Common myeloid progenitor, CD34-positive (primary cell): ENCODE data around the gene CDK16.

Source experiments
- CTCF ChIA-PET: fragments of 350-600 bp; sonication (Branson Sonifier 250); formaldehyde crosslinking; loops from one replicate; lab custom pipeline; 2021; ENCODE audit warnings: antibody characterized with exemption; lab: Charles Lee
- POLR2A ChIA-PET: fragments of 350-600 bp; sonication (Branson Sonifier 250); formaldehyde crosslinking; loops from one replicate; lab custom pipeline; 2021; ENCODE audit warnings: antibody characterized with exemption; lab: Charles Lee
- DNase-seq, 3 donors: peaks; one replicate each; pipeline versions ENCODE4 v3.0.0 to v3.0.0-alpha.2; 2013
- H3K27ac ChIP-seq, 2 experiments: 1 replicate in 1 of 2; 2 replicates in 1 of 2; pipeline ENCODE4 v1.7.0; 2013; ENCODE audit warnings: inconsistent platforms in 2 of 2, low read length in 2 of 2, mild to moderate bottlenecking in 2 of 2, low read depth in 1 of 2, moderate library complexity in 1 of 2; ENCODE audit not compliant: severe bottlenecking in 2 of 2, insufficient read depth in 1 of 2, poor library complexity in 1 of 2
- H3K27me3 ChIP-seq, 5 experiments: replicated peaks in 2 of 5; 1 replicate in 3 of 5; 2 replicates in 2 of 5; pipeline versions ENCODE4 v1.6.1 to v1.7.0; 2013; ENCODE audit warnings: low read length in 4 of 5, mild to moderate bottlenecking in 2 of 5, moderate library complexity in 2 of 5, inconsistent platforms in 1 of 5; ENCODE audit not compliant: insufficient read depth in 5 of 5, control insufficient read depth in 4 of 5
- H3K36me3 ChIP-seq, 4 experiments: 1 replicate in 2 of 4; 2 replicates in 2 of 4; pipeline versions ENCODE4 v1.6.1 to v1.7.0; 2013; ENCODE audit warnings: low read length in 3 of 4, control low read depth in 1 of 4, mild to moderate bottlenecking in 1 of 4; ENCODE audit not compliant: control insufficient read depth in 4 of 4, insufficient read depth in 4 of 4
- H3K4me1 ChIP-seq, 4 experiments: 1 replicate in 3 of 4; 2 replicates in 1 of 4; pipeline versions ENCODE4 v1.6.1 to v1.7.1; 2013; ENCODE audit warnings: low read length in 3 of 4, mild to moderate bottlenecking in 3 of 4, control low read depth in 1 of 4, inconsistent platforms in 1 of 4, moderate library complexity in 1 of 4; ENCODE audit not compliant: control insufficient read depth in 4 of 4, insufficient read depth in 4 of 4; ENCODE audit errors: control extremely low read depth in 1 of 4
- H3K4me3 ChIP-seq, 7 experiments: 1 replicate in 4 of 7; 2 replicates in 3 of 7; pipeline versions ENCODE4 v1.5.1 to v1.7.0; 2013; ENCODE audit warnings: mild to moderate bottlenecking in 7 of 7, low read length in 6 of 7, moderate library complexity in 6 of 7, inconsistent platforms in 2 of 7, low read depth in 2 of 7, control low read depth in 1 of 7; ENCODE audit not compliant: insufficient read depth in 4 of 7, control insufficient read depth in 1 of 7; ENCODE audit errors: extremely low read depth in 1 of 7
- H3K9me3 ChIP-seq, 5 experiments: 1 replicate in 4 of 5; 2 replicates in 1 of 5; pipeline versions ENCODE4 v1.6.1 to v1.7.1; 2013; ENCODE audit warnings: low read length in 4 of 5, mild to moderate bottlenecking in 2 of 5, inconsistent platforms in 1 of 5, low read depth in 1 of 5, moderate library complexity in 1 of 5; ENCODE audit not compliant: control insufficient read depth in 4 of 5, insufficient read depth in 2 of 5; ENCODE audit errors: control extremely low read depth in 1 of 5
- WGBS: methylation state at CpG from one replicate; pipeline ENCODE4 v1.1.5; 2013; ENCODE audit not compliant: insufficient coverage; 5-methylcytosine and 5-hydroxymethylcytosine counted together

The CDK16 gene

DNA sequence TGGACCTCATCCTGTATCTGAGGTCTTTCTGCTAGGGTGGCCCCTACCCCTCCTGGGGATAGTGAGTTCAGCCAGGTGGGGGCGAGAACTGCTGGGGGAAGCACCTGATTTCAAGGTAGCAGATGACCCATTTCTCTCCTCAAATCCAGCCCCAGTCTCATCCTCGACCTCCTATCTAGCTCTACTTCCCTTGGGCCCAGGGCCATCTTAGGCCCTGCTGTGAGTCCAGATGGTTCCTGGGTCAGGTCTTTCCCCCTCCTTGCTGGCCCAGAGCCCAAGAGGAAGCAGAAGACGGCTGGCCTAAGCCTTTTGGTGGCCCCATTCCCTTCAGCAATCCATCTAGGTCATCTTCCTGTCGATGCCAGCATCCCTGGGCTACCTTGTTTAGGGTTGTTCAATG lies 3.3 kb downstream of the CDK16 start:
- POLR2A ChIA-PET: no interaction called here
- CTCF ChIA-PET: interaction anchor here (1.1 kb wide), 1 partner anchor 141 kb away, joined by 4 read pairs; no protein-coding TSS in a partner anchor
- Histone ChIP-seq H3K4me1 (peaks cover 4 to 33% (median 29%) of the 10 kb centered on the region in 4 experiments), H3K27me3 (peaks cover 0 to 9% (median 0%) of the 10 kb centered on the region in 5 experiments), H3K4me3 (no peak overlapping the region), H3K36me3 (peaks cover 5 to 56% (median 37%) of the 10 kb centered on the region in 4 experiments), H3K9me3 (no peaks in the 10 kb centered on the region), H3K27ac (no peak overlapping the region)
- DNase-seq: no peak
- WGBS: 64% methylated on average over 3 of the region's 4 CpGs

DNA sequence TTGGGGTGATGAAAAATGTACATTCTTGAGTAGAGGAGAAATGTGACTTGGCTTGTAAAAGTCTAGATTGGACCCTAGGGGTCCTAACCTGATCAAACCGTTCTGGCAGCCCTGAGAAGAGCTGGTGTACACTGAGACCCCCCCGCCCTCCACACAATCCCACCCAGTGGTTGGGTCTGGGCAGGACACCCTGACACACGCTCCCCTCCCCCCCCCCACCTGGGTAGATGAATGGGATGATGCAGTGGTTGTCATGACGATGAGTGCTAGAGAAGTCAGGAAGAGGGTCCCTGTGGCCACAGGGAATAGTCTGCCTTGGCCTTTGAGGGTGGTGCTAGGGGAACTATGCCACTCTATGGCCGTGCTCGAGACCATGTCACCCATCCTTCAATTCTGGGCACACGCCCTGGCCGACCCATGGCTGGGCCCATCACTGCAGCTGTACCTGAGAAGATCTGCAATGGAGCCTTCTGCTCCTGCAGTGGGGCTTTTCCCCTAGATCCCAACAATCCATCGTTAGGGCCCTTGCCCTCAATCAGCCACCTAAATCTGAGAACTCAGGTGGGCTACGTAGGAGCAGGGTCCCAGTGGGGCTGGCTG lies 4.4 kb downstream of the CDK16 start:
- ChIA-PET CTCF (no interaction called here), POLR2A (no interaction called here)
- Histone ChIP-seq H3K4me3 (no peak overlapping the region), H3K9me3 (no peaks in the 10 kb centered on the region), H3K27ac (no peak overlapping the region), H3K27me3 (peaks cover 0 to 9% (median 0%) of the 10 kb centered on the region in 5 experiments), H3K4me1 (peaks cover 0 to 26% (median 21%) of the 10 kb centered on the region in 4 experiments), H3K36me3 (peaks cover 5 to 65% (median 41%) of the 10 kb centered on the region in 4 experiments)
- DNase-seq: peak; percentile 48 to 73 (median 68)
- 83% methylated on average over 7 of the region's 10 CpGs for WGBS

DNA sequence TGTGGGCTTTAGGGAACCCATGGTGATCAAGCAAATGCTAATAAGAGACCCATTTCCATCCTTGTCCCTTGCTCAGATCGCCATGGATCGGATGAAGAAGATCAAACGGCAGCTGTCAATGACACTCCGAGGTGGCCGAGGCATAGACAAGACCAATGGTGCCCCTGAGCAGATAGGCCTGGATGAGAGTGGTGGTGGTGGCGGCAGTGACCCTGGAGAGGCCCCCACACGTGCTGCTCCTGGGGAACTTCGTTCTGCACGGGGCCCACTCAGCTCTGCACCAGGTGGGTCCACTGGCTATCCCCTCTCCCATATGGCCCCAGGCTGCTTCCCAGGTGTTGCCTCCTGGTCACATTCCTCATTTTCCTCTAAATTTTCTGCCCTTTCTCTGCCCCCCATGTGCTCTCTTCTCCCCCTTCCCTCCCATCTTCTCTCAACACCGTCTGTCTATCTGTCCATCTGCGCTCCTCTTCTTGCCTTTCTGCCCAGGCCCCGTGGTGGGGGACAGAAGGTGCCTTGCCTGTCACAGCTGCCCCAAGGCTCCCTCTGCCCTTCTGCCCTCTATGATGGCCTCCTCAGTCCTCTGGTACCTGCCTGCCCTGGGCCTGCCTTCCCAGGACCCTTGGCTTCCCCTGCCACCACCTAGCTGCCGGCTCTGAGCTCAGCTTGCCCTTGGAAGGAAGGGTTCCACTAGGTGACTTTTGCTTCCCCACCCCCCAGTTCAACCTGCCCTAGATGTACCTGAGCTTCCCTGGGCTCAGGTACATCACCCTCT lies 5.2 kb downstream of the CDK16 start:
- CTCF ChIA-PET: no interaction called here
- Histone ChIP-seq H3K36me3 (peaks cover 5 to 71% (median 46%) of the 10 kb centered on the region in 4 experiments), H3K27me3 (peaks cover 0 to 9% (median 0%) of the 10 kb centered on the region in 5 experiments), H3K9me3 (no peaks in the 10 kb centered on the region), H3K4me3 (no peak overlapping the region), H3K4me1 (peaks cover 0 to 26% (median 20%) of the 10 kb centered on the region in 4 experiments), H3K27ac (no peak overlapping the region)
- 97% methylated on average over 13 of the region's 13 CpGs for WGBS
- no peak for DNase-seq
- POLR2A ChIA-PET: no interaction called here

DNA sequence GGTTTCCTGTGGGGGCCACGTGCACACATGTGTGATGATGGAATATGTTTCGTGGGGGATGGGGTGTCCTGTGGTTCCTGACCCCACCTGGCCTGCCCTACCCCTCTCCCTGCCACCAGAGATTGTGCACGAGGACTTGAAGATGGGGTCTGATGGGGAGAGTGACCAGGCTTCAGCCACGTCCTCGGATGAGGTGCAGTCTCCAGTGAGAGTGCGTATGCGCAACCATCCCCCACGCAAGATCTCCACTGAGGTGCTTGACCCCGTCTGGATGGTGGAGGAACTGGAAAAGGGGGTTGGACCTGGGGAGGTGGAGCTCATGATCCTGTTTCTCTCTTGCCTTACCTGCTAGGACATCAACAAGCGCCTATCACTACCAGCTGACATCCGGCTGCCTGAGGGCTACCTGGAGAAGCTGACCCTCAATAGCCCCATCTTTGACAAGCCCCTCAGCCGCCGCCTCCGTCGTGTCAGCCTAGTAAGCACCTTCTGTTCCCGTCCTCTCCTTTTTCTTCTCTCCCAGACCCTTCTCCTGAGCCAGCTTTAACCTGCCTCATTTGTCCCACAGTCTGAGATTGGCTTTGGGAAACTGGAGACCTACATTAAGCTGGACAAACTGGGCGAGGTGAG lies 5.9 kb downstream of the CDK16 start:
- DNase-seq: no peak
- peaks cover 5 to 76% (median 49%) of the 10 kb centered on the region in 4 experiments for H3K36me3 ChIP-seq

DNA sequence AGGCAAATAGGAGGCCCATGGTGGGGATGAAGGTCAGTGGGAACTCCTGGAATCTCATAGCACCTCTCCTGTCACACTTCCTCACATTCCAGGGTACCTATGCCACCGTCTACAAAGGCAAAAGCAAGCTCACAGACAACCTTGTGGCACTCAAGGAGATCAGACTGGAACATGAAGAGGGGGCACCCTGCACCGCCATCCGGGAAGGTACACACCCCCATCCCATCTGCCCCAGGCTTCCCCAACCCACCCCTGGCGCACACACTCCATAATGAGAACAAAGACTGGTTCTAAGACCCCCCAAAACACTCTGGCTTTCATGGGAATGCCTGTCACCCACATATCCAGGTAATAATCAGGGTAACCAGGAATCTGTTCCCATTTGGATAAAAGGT lies 6.4 kb downstream of the CDK16 start:
- H3K27me3 ChIP-seq: peaks cover 0 to 9% (median 0%) of the 10 kb centered on the region in 5 experiments
- no peak overlapping the region for H3K4me3 ChIP-seq
- peaks cover 5 to 79% (median 49%) of the 10 kb centered on the region in 4 experiments for H3K36me3 ChIP-seq
- ChIA-PET POLR2A (no interaction called here), CTCF (interaction anchor here (1.2 kb wide), 1 partner anchor 17 kb away, joined by 3 read pairs; no protein-coding TSS in a partner anchor)
- H3K9me3 ChIP-seq: no peaks in the 10 kb centered on the region
- peaks cover 0 to 19% (median 10%) of the 10 kb centered on the region in 4 experiments for H3K4me1 ChIP-seq
- 100% methylated on average over 4 of the region's 4 CpGs for WGBS
- DNase-seq: no peak
- H3K27ac ChIP-seq: no peak overlapping the region

More for the DNA sequence above, 5.9 kb downstream of the CDK16 start:
- 96% methylated on average over 11 of the region's 17 CpGs for WGBS
- Histone ChIP-seq H3K27ac (no peak overlapping the region), H3K27me3 (peaks cover 0 to 9% (median 0%) of the 10 kb centered on the region in 5 experiments), H3K4me1 (peaks cover 0 to 24% (median 15%) of the 10 kb centered on the region in 4 experiments), H3K9me3 (no peaks in the 10 kb centered on the region), H3K4me3 (no peak overlapping the region)
- CTCF ChIA-PET: interaction anchor here (1.2 kb wide), 1 partner anchor 18 kb away, joined by 3 read pairs; no protein-coding TSS in a partner anchor
- POLR2A ChIA-PET: no interaction called here

DNA sequence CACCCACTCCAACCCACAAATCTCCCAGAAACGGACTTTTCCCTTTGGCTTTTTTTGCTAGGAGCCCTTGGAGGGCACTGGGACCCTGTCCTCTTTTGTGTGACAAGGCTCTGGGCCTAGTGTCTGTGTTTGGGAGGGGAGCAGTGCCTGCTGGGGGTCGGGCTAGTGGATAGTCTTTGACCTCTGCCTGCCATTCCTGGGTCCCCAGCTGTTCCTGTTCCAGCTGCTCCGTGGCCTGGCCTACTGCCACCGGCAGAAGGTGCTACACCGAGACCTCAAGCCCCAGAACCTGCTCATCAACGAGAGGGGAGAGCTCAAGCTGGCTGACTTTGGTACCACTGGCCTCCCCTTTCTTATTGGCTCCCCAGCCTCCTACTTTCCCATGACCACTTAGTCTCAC lies 7.6 kb downstream of the CDK16 start:
- POLR2A ChIA-PET: no interaction called here
- no peak for DNase-seq

More for the DNA sequence above, 7.6 kb downstream of the CDK16 start:
- no peak overlapping the region for H3K27ac ChIP-seq
- WGBS: 92% methylated on average over 4 of the region's 6 CpGs
- no peak overlapping the region for H3K4me3 ChIP-seq
- H3K36me3 ChIP-seq: peaks cover 6 to 73% (median 49%) of the 10 kb centered on the region in 4 experiments
- CTCF ChIA-PET: no interaction called here
- peaks cover 0 to 10% (median 0%) of the 10 kb centered on the region in 5 experiments for H3K27me3 ChIP-seq
- peaks cover 0 to 7% (median 0%) of the 10 kb centered on the region in 4 experiments for H3K4me1 ChIP-seq
- no peaks in the 10 kb centered on the region for H3K9me3 ChIP-seq
